Neural cell (in vitro differentiated cells): ENCODE results near the gene SIRT4. TPM values are rescaled to one million over a fixed set of nuclear protein-coding genes. Genes with fewer than 3 reads are reported as not detected.

Experiments
- H2AFZ ChIP-seq: fragments of 200-600, 300-800 bp; sonication (generic), shearing (Covaris generic); 2 replicates; pipeline ENCODE4 v1.6.0; 2014; ENCODE audit warnings: low read depth, mild to moderate bottlenecking, antibody characterized with exemption, low read length, moderate library complexity
- H3F3A ChIP-seq: fragments of 200-600 bp; shearing (Covaris generic); 2 replicates; pipeline ENCODE4 v1.6.1; 2016; ENCODE audit warnings: mild to moderate bottlenecking, moderate library complexity, mixed read lengths, antibody characterized with exemption, low read length; ENCODE audit not compliant: insufficient read depth, poor library complexity, severe bottlenecking
- H3K27ac ChIP-seq: fragments of 200-600, 300-800 bp; sonication (generic), shearing (Covaris generic); 2 replicates; pipeline ENCODE4 v1.5.1; 2014; ENCODE audit warnings: mild to moderate bottlenecking, low read length, moderate library complexity
- H3K27me3 ChIP-seq: fragments of 300-800, 200-600 bp; sonication (generic), shearing (Covaris generic); 2 replicates; pipeline ENCODE4 v1.6.0; 2014; ENCODE audit warnings: mild to moderate bottlenecking, low read depth, low read length, moderate library complexity; ENCODE audit not compliant: insufficient read depth
- H3K36me3 ChIP-seq: fragments of 300-800, 200-600 bp; sonication (generic), shearing (Covaris generic); 2 replicates; pipeline ENCODE4 v1.5.1; 2014; ENCODE audit warnings: mild to moderate bottlenecking, antibody characterized with exemption, low read length, moderate library complexity; ENCODE audit not compliant: insufficient read depth
- H3K4me2 ChIP-seq: fragments of 300-800, 200-600 bp; sonication (generic), shearing (Covaris generic); 2 replicates; pipeline ENCODE4 v1.6.0; 2014; ENCODE audit warnings: mild to moderate bottlenecking, low read length
- H3K4me3 ChIP-seq: fragments of 300-800, 200-600 bp; sonication (generic), shearing (Covaris generic); 2 replicates; pipeline ENCODE4 v1.5.1; 2014; ENCODE audit warnings: mild to moderate bottlenecking, low read length, moderate library complexity
- H3K79me2 ChIP-seq: fragments of 200-600 bp; shearing (Covaris generic); replicated peaks from 2 replicates; pipeline ENCODE4 v1.6.0; 2014; ENCODE audit warnings: mild to moderate bottlenecking, low read length, moderate library complexity; ENCODE audit not compliant: insufficient read depth
- H3K9ac ChIP-seq: fragments of 300-800, 200-600 bp; sonication (generic), shearing (Covaris generic); 2 replicates; pipeline ENCODE4 v1.6.1; 2016; ENCODE audit warnings: mild to moderate bottlenecking, low read length, mixed read lengths
- H3K9me2 ChIP-seq: fragments of 200-600 bp; shearing (Covaris generic); 2 replicates; pipeline ENCODE4 v1.6.1; 2016; ENCODE audit warnings: mild to moderate bottlenecking, low read length, mixed read lengths; ENCODE audit not compliant: insufficient read depth
- H3K9me3 ChIP-seq: fragments of 200-600, 300-800 bp; sonication (generic), shearing (Covaris generic); 2 replicates; pipeline ENCODE4 v1.6.1; 2016; ENCODE audit warnings: mild to moderate bottlenecking, mixed run types, low read length, moderate library complexity, mixed read lengths
- H4K20me1 ChIP-seq: fragments of 200-600 bp; shearing (Covaris generic); 2 replicates; pipeline ENCODE4 v1.6.1; 2016; ENCODE audit warnings: mild to moderate bottlenecking, mixed run types; ENCODE audit not compliant: insufficient read depth
- CTCF ChIP-seq: fragments of 450-650 bp; IDR thresholded peaks from 2 replicates; pipeline ENCODE4 v1.5.1; 2014; ENCODE audit warnings: antibody characterized with exemption, mild to moderate bottlenecking, moderate library complexity; ENCODE audit not compliant: poor library complexity, severe bottlenecking
- EP300 ChIP-seq: fragments of 450-650 bp; conservative IDR thresholded peaks from 2 replicates; pipeline ENCODE4 v1.6.1; 2014; ENCODE audit warnings: antibody characterized with exemption, mild to moderate bottlenecking, moderate library complexity; ENCODE audit not compliant: poor library complexity, severe bottlenecking
- EZH2 ChIP-seq: fragments of 200-600, 300-800 bp; shearing (Covaris generic), sonication (generic); IDR thresholded peaks from 2 replicates; pipeline ENCODE4 v1.6.1; 2014; ENCODE audit warnings: antibody characterized with exemption, low read length, borderline replicate concordance, mild to moderate bottlenecking; ENCODE audit not compliant: insufficient read depth, poor library complexity, severe bottlenecking
- MXI1 ChIP-seq: fragments of 450-650 bp; conservative IDR thresholded peaks from 2 replicates; pipeline ENCODE4 v1.6.1; 2014; ENCODE audit warnings: antibody characterized with exemption, mild to moderate bottlenecking; ENCODE audit not compliant: poor library complexity, severe bottlenecking
- POLR2AphosphoS5 ChIP-seq: IDR thresholded peaks from 2 replicates; pipeline ENCODE4 v1.6.1; 2012
- RAD21 ChIP-seq: fragments of 450-650 bp; conservative IDR thresholded peaks from 2 replicates; pipeline ENCODE4 v1.6.1; 2014; ENCODE audit warnings: antibody characterized with exemption, mild to moderate bottlenecking, moderate library complexity
- REST ChIP-seq: IDR thresholded peaks from 2 replicates; pipeline ENCODE4 v1.6.1; 2012; ENCODE audit warnings: borderline replicate concordance
- SMC3 ChIP-seq: fragments of 450-650 bp; conservative IDR thresholded peaks from 2 replicates; pipeline ENCODE4 v1.6.1; 2014; ENCODE audit warnings: antibody characterized with exemption, mild to moderate bottlenecking, moderate library complexity; ENCODE audit not compliant: poor library complexity
- TAF1 ChIP-seq: IDR thresholded peaks from 2 replicates; pipeline ENCODE4 v1.6.1; 2012; ENCODE audit warnings: low read depth
- polyA plus RNA-seq: library from polyadenylated mRNA; depleted of rRNA; stranded (reverse); fragments of >200 nt; gene quantifications from 2 replicates; pipeline ENCODE4 v1.2.3, GENCODE V29; 2014

SIRT4 gene
- polyA plus RNA-seq, 1 donor from 2014 or later = 9.7 TPM

- H3K27me3 ChIP-seq = no peaks in the 10 kb centered on the region
- no peak overlapping the region for H2AFZ ChIP-seq
- no peaks in the 10 kb centered on the region for H4K20me1 ChIP-seq
- no peaks in the 10 kb centered on the region for H3F3A ChIP-seq
- H3K36me3 ChIP-seq = no peaks in the 10 kb centered on the region
- H3K4me2 ChIP-seq = no peak overlapping the region
- no peak overlapping the region for H3K27ac ChIP-seq
- no peak overlapping the region for H3K9ac ChIP-seq
- H3K9me3 ChIP-seq = peaks cover 4% of the 10 kb centered on the region
- no peaks in the 10 kb centered on the region for H3K9me2 ChIP-seq
- H3K4me3 ChIP-seq = no peak overlapping the region
- no peaks in the 10 kb centered on the region for H3K79me2 ChIP-seq
- no peak for TF ChIP-seq REST
- no peak for TF ChIP-seq EP300
- no peak for TF ChIP-seq CTCF
- TF ChIP-seq POLR2AphosphoS5 = no peak
- TF ChIP-seq MXI1 = no peak
- no peak for TF ChIP-seq SMC3
- TF ChIP-seq TAF1 = no peak
- TF ChIP-seq EZH2 = no peak
- TF ChIP-seq RAD21 = no peak
Observed at GRCh38 chr12:120339256-120339655, 37.1 kb downstream of the SIRT4 start.

- no peak for TF ChIP-seq TAF1
- no peak for TF ChIP-seq REST
- no peak for TF ChIP-seq EP300
- no peak for TF ChIP-seq RAD21
- no peak for TF ChIP-seq POLR2AphosphoS5
- TF ChIP-seq CTCF = no peak
- TF ChIP-seq MXI1 = no peak
- TF ChIP-seq SMC3 = no peak
- TF ChIP-seq EZH2 = no peak
- no peaks in the 10 kb centered on the region for H4K20me1 ChIP-seq
- H3K9me2 ChIP-seq = no peaks in the 10 kb centered on the region
- H3K36me3 ChIP-seq = no peaks in the 10 kb centered on the region
- peaks cover 4% of the 10 kb centered on the region for H3K9me3 ChIP-seq
- no peak overlapping the region for H2AFZ ChIP-seq
- no peak overlapping the region for H3K27ac ChIP-seq
- H3K9ac ChIP-seq = no peak overlapping the region
- H3K4me2 ChIP-seq = no peak overlapping the region
- no peaks in the 10 kb centered on the region for H3F3A ChIP-seq
- H3K27me3 ChIP-seq = no peaks in the 10 kb centered on the region
- no peaks in the 10 kb centered on the region for H3K79me2 ChIP-seq
- no peak overlapping the region for H3K4me3 ChIP-seq
Observed at GRCh38 chr12:120342175-120343038, 40.3 kb downstream of the SIRT4 start.
